ENCODE measurements around the gene MYOG. TPM values are rescaled to one million over a fixed set of nuclear protein-coding genes. Genes with fewer than 3 reads are reported as not detected.

Gene MYOG
- total RNA-seq, 2 experiments from 2014 or later: not detected

DNA sequence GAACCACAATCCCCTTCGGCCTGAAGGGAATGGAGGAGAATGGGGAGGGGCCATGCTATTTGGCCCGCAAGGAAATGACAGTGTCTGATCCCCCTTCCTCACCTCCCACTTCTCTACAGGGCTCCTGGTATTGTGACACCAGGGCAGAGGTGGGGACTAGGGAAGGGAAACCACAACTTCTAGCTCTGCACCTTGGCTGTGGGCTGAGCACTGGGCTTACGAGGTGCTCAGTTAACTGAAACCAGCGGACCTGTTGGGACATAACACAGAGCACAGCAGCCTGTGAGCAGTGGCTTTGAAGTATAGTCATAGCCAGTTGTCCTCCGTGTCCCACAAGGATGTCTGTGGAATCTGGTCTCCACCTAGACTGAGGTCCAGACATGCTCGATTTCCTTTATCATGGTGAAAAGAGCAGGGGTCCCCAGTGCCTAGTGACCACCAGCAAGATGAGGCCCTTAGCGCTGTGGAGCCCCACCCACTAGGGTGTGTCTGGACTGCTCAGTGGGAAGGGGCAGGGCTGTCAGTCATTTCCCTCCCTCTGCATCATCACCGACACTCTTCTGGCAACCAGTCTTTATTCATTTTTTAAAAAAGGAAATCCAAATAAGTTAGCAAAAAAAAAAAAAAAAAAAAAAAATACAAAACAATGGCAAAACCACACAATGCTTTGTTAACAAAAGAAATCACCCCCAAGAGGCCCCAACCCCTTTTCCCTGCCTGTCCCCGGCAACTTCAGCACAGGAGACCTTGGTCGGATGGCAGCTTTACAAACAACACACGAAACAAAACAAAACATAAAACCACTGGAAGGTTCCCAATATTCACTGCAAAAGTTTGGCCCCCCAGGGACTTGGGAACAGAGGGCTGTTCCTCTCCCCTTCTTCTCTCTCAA, 3.0 kb downstream of the MYOG start:
- ChIA-PET CTCF (ENCODE audit: unreplicated experiment) (interaction anchor here (0.5 kb wide), 1 partner anchor 237 kb away, joined by 6 read pairs; no protein-coding TSS in a partner anchor), POLR2A (no interaction called here)
- no peaks in the 10 kb centered on the region for H3K9me2 ChIP-seq (ENCODE audit: insufficient read depth, low read length)
- intact Hi-C loops (cut with micrococcal nuclease; ENCODE audit: unreplicated experiment): no loop called here
- TF ChIP-seq CTCF (conservative IDR thresholded peaks at IDR 0.05; ENCODE audit: low read length) (no peak), EZH2phosphoT487 (IDR thresholded peaks at IDR 0.05; ENCODE audit: borderline replicate concordance, low read depth, low read length) (no peak)
- no TSS peak for BruUV-seq (replicated peaks)
- no peak overlapping the region for H3K4me2 ChIP-seq (ENCODE audit: low read length)
- H3K36me3 ChIP-seq (ENCODE audit: insufficient read depth, low read length): no peaks in the 10 kb centered on the region
- H2AFZ ChIP-seq (ENCODE audit: low read length): no peak overlapping the region
- no peak overlapping the region for H3K4me3 ChIP-seq (ENCODE audit: low read depth, low read length, poor library complexity, severe bottlenecking)
- no peak for DNase-seq (ENCODE audit: low spot score)
- no peaks in the 10 kb centered on the region for H4K20me1 ChIP-seq (ENCODE audit: insufficient read depth, low read length)
- no peaks in the 10 kb centered on the region for H3K4me1 ChIP-seq (ENCODE audit: insufficient read depth, low read length, poor library complexity, severe bottlenecking)
- H3K79me2 ChIP-seq (ENCODE audit: insufficient read depth, low read depth, low read length): no peaks in the 10 kb centered on the region
- H3K27ac ChIP-seq (ENCODE audit: low read depth, low read length, poor library complexity, severe bottlenecking): no peak overlapping the region
- no peaks in the 10 kb centered on the region for H3K9me3 ChIP-seq (ENCODE audit: low read length)

GRCh38 chr1:203082231-203082505, 3.6 kb downstream of the MYOG start:
- H3K9me3 ChIP-seq (ENCODE audit: low read length): no peaks in the 10 kb centered on the region
- no peaks in the 10 kb centered on the region for H4K20me1 ChIP-seq (ENCODE audit: insufficient read depth, low read length)
- no TSS peak for BruUV-seq (replicated peaks)
- TF ChIP-seq EZH2phosphoT487 (IDR thresholded peaks at IDR 0.05; ENCODE audit: borderline replicate concordance, low read depth, low read length): no peak
- no peak for TF ChIP-seq CTCF (conservative IDR thresholded peaks at IDR 0.05; ENCODE audit: low read length)
- no peaks in the 10 kb centered on the region for H3K4me1 ChIP-seq (ENCODE audit: insufficient read depth, low read length, poor library complexity, severe bottlenecking)
- no peak overlapping the region for H2AFZ ChIP-seq (ENCODE audit: low read length)
- H3K36me3 ChIP-seq (ENCODE audit: insufficient read depth, low read length): no peaks in the 10 kb centered on the region
- DNase-seq (ENCODE audit: low spot score): no peak
- no peak overlapping the region for H3K4me2 ChIP-seq (ENCODE audit: low read length)
- intact Hi-C loops (cut with micrococcal nuclease; ENCODE audit: unreplicated experiment): no loop called here
- H3K79me2 ChIP-seq (ENCODE audit: insufficient read depth, low read depth, low read length): no peaks in the 10 kb centered on the region
- POLR2A ChIA-PET: no interaction called here
- H3K4me3 ChIP-seq (ENCODE audit: low read depth, low read length, poor library complexity, severe bottlenecking): no peak overlapping the region
- H3K9me2 ChIP-seq (ENCODE audit: insufficient read depth, low read length): no peaks in the 10 kb centered on the region
- CTCF ChIA-PET (ENCODE audit: unreplicated experiment): no interaction called here
- H3K27ac ChIP-seq (ENCODE audit: low read depth, low read length, poor library complexity, severe bottlenecking): no peak overlapping the region

DNA sequence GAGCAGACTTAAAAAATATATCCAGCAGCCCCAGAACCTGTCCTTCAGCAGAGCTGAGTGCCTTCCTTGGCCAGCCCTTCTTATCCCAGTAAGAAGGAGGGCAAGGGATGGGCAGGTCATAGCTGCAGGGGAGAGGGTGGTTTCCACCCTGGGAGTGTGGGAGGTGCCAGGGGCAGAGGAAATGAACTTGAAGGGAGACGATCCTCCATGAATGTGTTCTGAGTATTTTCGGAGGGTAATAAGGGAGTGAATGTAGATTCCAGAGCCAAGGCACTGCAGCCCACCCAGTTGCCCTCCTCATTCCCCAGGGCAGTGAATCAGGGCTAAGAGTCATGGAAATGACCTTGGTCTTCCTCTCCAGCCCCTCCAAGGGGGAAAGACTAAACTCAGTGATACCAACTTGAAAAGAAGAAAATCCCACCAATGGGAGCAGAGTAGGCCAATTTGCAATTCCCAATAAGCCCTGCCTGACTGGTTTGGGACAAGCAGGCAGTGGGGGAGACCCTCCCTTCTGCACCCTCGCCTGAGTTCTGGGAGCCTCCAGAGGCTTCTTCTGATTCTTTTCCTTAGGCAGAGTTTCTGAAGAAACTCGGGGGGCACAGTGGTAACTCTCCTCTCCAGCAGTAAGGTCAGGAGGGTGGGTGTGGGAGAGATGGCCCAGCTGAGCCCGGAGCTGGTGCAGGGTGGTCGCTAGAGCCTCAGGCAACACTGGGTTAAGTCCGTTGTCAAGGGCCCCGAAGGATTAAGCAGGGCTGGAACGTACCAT, 4.2 kb downstream of the MYOG start:
- intact Hi-C loops (cut with micrococcal nuclease; ENCODE audit: unreplicated experiment): no loop called here
- no peaks in the 10 kb centered on the region for H3K9me2 ChIP-seq (ENCODE audit: insufficient read depth, low read length)
- no peak for DNase-seq (ENCODE audit: low spot score)
- no peak overlapping the region for H3K27ac ChIP-seq (ENCODE audit: low read depth, low read length, poor library complexity, severe bottlenecking)
- H2AFZ ChIP-seq (ENCODE audit: low read length): no peak overlapping the region
- no peaks in the 10 kb centered on the region for H3K4me1 ChIP-seq (ENCODE audit: insufficient read depth, low read length, poor library complexity, severe bottlenecking)
- ChIA-PET CTCF (ENCODE audit: unreplicated experiment) (no interaction called here), POLR2A (no interaction called here)
- H3K4me2 ChIP-seq (ENCODE audit: low read length): no peak overlapping the region
- no peaks in the 10 kb centered on the region for H3K79me2 ChIP-seq (ENCODE audit: insufficient read depth, low read depth, low read length)
- no peaks in the 10 kb centered on the region for H3K36me3 ChIP-seq (ENCODE audit: insufficient read depth, low read length)
- BruUV-seq (replicated peaks): no TSS peak
- TF ChIP-seq EZH2phosphoT487 (IDR thresholded peaks at IDR 0.05; ENCODE audit: borderline replicate concordance, low read depth, low read length) (no peak), CTCF (conservative IDR thresholded peaks at IDR 0.05; ENCODE audit: low read length) (no peak)
- no peak overlapping the region for H3K4me3 ChIP-seq (ENCODE audit: low read depth, low read length, poor library complexity, severe bottlenecking)
- H4K20me1 ChIP-seq (ENCODE audit: insufficient read depth, low read length): no peaks in the 10 kb centered on the region
- H3K9me3 ChIP-seq (ENCODE audit: low read length): no peaks in the 10 kb centered on the region
